Suprapubic skin (tissue), 4 donors: ENCODE results near the gene MGST2. TPM values are rescaled to one million over a fixed set of nuclear protein-coding genes. Genes with fewer than 3 reads are reported as not detected.

Source experiments
- DNase-seq, 2 donors: peaks; one replicate each; pipeline ENCODE4 v3.0.0-alpha.2; 2019; ENCODE audit warnings: low spot score in 2 of 2
- H3K27ac ChIP-seq: fragments of 200-600 bp; sonication (generic); one replicate; pipeline ENCODE4 v1.5.1; 2019
- H3K27me3 ChIP-seq: fragments of 200-600 bp; sonication (generic); one replicate; pipeline ENCODE4 v1.5.1; 2019
- H3K36me3 ChIP-seq: fragments of 200-600 bp; sonication (generic); one replicate; pipeline ENCODE4 v1.5.1; 2019
- H3K4me1 ChIP-seq: fragments of 200-600 bp; sonication (generic); one replicate; pipeline ENCODE4 v1.5.1; 2019
- H3K4me3 ChIP-seq: fragments of 200-600 bp; sonication (generic); one replicate; pipeline ENCODE4 v1.5.1; 2019; ENCODE audit warnings: mild to moderate bottlenecking
- H3K9me3 ChIP-seq: fragments of 200-600 bp; sonication (generic); one replicate; pipeline ENCODE4 v1.5.1; 2019
- CTCF ChIP-seq, 2 donors: fragments of 200-600 bp in 1 of 2; fragments of 450-650 bp in 1 of 2; sonication (generic) in 1 of 2; IDR thresholded peaks; one replicate each; pipeline ENCODE4 v1.5.1; 2016 to 2019; ENCODE audit warnings: antibody characterized with exemption in 2 of 2, mild to moderate bottlenecking in 1 of 2, moderate library complexity in 1 of 2
- EP300 ChIP-seq: sonication (generic); formaldehyde crosslinking; IDR thresholded peaks from one replicate; pipeline ENCODE4 v1.6.1; 2017; ENCODE audit warnings: antibody characterized with exemption
- POLR2A ChIP-seq, 2 donors: fragments of 450-650 bp; IDR thresholded peaks; one replicate each; pipeline ENCODE4 v1.6.1; 2017; ENCODE audit warnings: antibody characterized with exemption in 2 of 2, mild to moderate bottlenecking in 2 of 2, moderate library complexity in 2 of 2
- POLR2AphosphoS5 ChIP-seq, 3 donors: sonication (generic); formaldehyde crosslinking; IDR thresholded peaks; one replicate each; pipeline ENCODE4 v1.6.1; 2017; ENCODE audit warnings: antibody characterized with exemption in 3 of 3
- WGBS: methylation state at CpG from one replicate; pipeline ENCODE4 v1.1.5; 2018; 5-methylcytosine and 5-hydroxymethylcytosine counted together
- total RNA-seq, 4 donors: library from RNA; depleted of rRNA; stranded (reverse); fragments of >200 nt; gene quantifications; one replicate each; pipeline ENCODE4 v1.1.0, GENCODE V29; 2016

The MGST2 gene
- total RNA-seq, result 100 to 1,000 TPM in 3 of 4 donors, 10 to 100 TPM in 1; 98.7 to 157 (median 128) TPM

- no peaks in the 10 kb centered on the region for H3K27me3 ChIP-seq
- H3K4me3 ChIP-seq, result peak within 1 kb of the TSS; percentile 65
- peak; percentile 84 to 88 for DNase-seq
- TF ChIP-seq POLR2AphosphoS5 (IDR thresholded peaks at IDR 0.05) (no peak), EP300 (no peak), POLR2A (IDR thresholded peaks at IDR 0.05) (no peak), CTCF (IDR thresholded peaks at IDR 0.05) (no peak)
- H3K4me1 ChIP-seq, result peaks cover 47% of the 10 kb centered on the region
- H3K9me3 ChIP-seq, result no peaks in the 10 kb centered on the region
- H3K36me3 ChIP-seq, result no peaks in the 10 kb centered on the region
- WGBS, result 1% methylated on average over 31 of the region's 32 CpGs
- peak within 1 kb of the TSS; percentile 93 for H3K27ac ChIP-seq
These were observed at the start of gene MGST2 for GRCh38 chr4:139665690-139666529. Gene MGST2, plus strand, starts transcription at chr4:139665819. Its CDS starts 201 bp downstream, at chr4:139666020.

- Histone ChIP-seq H3K4me1 (no peaks in the 10 kb centered on the region), H3K36me3 (no peaks in the 10 kb centered on the region), H3K27me3 (no peaks in the 10 kb centered on the region), H3K27ac (no peak overlapping the region), H3K9me3 (no peaks in the 10 kb centered on the region), H3K4me3 (no peak overlapping the region)
- TF ChIP-seq EP300, result no peak
- peak; percentile 8 to 17 for TF ChIP-seq CTCF (IDR thresholded peaks at IDR 0.05)
- WGBS, result 66% methylated on average over 7 of the region's 7 CpGs
- DNase-seq, result no peak
These were observed 47.7 kb upstream of the MGST2 start for GRCh38 chr4:139617702-139618490.

- Histone ChIP-seq H3K36me3 (no peaks in the 10 kb centered on the region), H3K9me3 (no peaks in the 10 kb centered on the region), H3K4me1 (no peaks in the 10 kb centered on the region), H3K4me3 (no peak overlapping the region), H3K27me3 (no peaks in the 10 kb centered on the region), H3K27ac (no peak overlapping the region)
- WGBS, result 97% methylated on average over 5 of the region's 5 CpGs
- TF ChIP-seq CTCF (IDR thresholded peaks at IDR 0.05), result peak in 1 of 2 donors; percentile 24
- TF ChIP-seq EP300, result no peak
- TF ChIP-seq POLR2AphosphoS5 (IDR thresholded peaks at IDR 0.05), result no peak
- TF ChIP-seq POLR2A (IDR thresholded peaks at IDR 0.05), result no peak
- no peak for DNase-seq
These were observed 46.0 kb upstream of the MGST2 start for GRCh38 chr4:139619644-139620043.

GRCh38 chr4:139622901-139623381, 42.7 kb upstream of the MGST2 start:
- H3K9me3 ChIP-seq, result no peaks in the 10 kb centered on the region
- DNase-seq, result no peak
- WGBS, result 65% methylated on average over 3 of the region's 4 CpGs
- H3K4me3 ChIP-seq, result no peak overlapping the region
- H3K36me3 ChIP-seq, result no peaks in the 10 kb centered on the region
- H3K27me3 ChIP-seq, result no peaks in the 10 kb centered on the region
- no peaks in the 10 kb centered on the region for H3K4me1 ChIP-seq
- no peak for TF ChIP-seq CTCF (IDR thresholded peaks at IDR 0.05)
- TF ChIP-seq EP300, result no peak
- TF ChIP-seq POLR2A (IDR thresholded peaks at IDR 0.05), result no peak
- TF ChIP-seq POLR2AphosphoS5 (IDR thresholded peaks at IDR 0.05), result no peak
- H3K27ac ChIP-seq, result no peak overlapping the region
